Ammon's horn (tissue), 1 donor: Measurements from ENCODE around the gene OR2S2.
A peak's percentile ranks its signal among the peaks of the same experiment; 100 is the strongest.

Experiments
- DNase-seq: peaks from one replicate; pipeline ENCODE4 v3.0.0-alpha.2; 2016; ENCODE audit warnings: low spot score

Gene OR2S2

DNA sequence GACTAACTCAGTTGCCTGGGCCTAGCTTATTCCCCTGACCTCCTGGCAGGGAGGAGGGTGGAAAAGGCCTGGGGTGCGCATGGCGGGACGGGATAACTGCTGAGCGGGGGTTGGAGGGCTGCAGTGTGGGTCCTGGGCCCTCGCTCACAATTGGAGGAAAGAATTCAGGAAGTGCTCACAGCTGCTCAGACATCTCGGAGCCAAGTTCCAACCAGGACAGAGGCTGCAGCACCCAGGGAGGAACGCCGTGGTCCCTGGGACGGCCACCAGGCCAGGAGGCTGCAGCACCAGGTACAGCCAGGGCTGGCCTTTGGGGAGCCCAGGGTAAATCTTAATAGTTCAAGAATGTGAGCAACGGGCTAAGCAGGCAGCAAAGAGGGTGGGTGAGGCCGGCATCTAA, 48.7 kb downstream of the OR2S2 start, which contains the start of gene SPAAR:
Gene SPAAR (plus strand): TSS at position 217 of the 400 bp plus-strand sequence. CDS start 974 bp downstream, outside the sequence.
- DNase-seq, result no peak

DNA sequence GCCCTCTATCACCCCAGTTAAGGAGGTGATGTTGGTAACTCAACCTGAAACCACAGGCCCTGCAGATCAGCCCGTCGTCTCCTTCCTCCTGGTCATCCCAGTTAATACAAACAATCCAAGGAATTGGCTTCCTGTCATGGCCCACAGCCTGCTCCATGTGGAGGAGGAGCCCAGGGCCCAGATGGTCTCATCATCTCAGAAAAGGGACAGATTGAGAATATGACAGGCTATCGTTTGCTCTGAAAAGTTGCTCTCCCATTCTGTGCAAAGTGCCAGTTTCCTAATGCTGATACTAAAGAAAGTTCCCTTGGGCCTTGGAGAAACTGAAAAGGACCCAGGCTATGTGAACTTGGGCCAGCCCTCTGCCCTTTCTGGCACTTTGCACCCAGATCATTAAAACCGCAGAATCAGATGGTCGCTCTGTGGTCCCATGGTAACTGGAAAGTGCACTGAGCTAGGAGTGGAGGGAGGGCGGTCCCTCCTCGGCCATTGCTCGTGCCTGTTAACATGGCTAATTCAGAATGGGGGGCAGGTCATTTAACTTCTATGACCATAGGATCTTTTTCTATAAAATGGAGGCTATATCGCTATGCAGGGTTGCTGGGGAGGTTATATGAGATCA, 49.3 kb downstream of the OR2S2 start:
- no peak for DNase-seq

DNA sequence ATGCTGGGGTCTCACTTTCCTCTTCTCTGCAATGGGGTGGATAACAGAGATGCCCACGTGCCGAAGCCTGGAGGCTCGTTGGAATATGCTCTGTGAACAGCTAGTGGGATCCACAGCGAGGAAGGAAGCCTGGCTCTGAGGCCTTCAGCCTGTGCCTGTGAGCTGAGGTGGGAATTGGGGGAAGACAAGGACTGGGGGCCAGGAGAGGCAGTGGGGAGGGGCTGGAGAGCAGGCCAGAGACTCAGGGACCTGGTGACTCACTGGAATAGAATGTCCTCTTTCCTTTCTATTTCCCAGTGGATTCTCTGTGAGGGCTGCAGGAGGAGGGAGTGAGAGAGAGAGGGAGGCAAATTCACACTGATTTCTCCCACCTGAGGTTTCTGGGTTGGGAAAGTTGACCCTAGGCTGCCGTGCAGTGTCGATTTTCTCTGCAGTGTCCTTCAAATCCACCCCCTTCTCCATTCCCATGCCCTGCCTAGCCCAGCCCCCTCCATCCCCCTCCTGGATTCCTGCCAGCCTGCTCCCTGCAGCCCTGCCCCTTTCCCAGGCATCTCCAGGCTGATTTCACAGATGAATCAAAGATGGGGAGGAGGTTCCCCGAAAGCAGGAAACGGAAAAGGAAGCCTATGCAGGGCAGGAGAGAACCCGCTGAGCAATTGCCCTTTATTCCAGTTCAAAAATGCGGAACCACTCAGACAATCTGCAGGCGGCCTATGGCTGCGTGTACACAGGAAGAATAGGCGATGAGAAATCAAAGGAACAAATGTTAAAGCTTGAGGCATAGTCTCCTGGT, 50.0 kb downstream of the OR2S2 start:
- DNase-seq, result peak; percentile 43
